ENCODE data around the gene MYOD1. TPM values are rescaled to one million over a fixed set of nuclear protein-coding genes. Genes with fewer than 3 reads are reported as not detected.

Gene MYOD1
- total RNA-seq, 1 experiment from 2014 or later = 521 TPM

DNA sequence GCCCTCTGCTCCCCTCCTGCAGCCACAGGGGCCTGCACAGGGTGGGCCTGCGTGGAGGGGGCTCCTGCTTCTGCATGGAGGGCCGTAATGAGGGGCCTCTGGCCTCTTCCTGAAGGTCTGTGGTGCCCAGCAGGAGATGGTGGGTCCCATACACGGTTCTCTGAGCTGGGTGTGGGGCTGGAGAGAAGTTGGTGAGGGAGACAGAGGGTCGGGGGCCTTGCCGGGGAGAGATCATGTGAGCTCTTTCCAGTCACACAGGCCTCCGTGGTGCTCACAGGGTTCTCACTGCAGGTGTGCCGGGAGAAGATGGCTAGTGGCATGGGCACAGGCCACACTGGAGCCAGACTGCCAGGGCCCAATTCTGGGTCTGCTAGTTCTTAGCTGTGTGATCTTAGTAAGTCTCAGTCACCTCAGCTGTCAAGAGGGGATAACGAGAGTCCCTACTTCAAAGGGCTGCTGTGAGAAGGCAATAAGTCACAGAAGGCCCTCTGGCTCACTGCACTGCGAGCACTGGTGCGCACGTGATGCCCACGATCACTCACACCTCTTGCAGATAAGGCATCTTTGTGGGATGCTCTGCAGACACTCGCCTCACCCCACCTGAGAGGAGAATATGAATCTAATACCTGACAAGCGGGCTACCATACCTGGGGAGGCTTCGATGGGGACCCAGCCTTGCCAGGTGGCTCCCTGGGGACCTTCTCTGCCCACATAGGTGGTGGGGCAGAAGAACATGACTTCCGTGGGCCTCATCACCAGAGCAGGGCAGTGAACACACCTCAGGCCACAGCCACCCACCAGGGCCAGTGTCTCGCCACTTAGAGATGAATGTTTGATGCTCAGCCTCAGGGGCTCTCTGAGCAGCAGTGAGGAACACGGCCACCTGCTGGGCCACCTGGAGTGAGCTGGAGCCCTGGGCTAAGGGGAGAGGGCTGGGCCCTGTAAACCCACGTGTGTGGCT lies 29.7 kb downstream of the MYOD1 start:
- DNase-seq (ENCODE audit: low read depth) = no peak

DNA sequence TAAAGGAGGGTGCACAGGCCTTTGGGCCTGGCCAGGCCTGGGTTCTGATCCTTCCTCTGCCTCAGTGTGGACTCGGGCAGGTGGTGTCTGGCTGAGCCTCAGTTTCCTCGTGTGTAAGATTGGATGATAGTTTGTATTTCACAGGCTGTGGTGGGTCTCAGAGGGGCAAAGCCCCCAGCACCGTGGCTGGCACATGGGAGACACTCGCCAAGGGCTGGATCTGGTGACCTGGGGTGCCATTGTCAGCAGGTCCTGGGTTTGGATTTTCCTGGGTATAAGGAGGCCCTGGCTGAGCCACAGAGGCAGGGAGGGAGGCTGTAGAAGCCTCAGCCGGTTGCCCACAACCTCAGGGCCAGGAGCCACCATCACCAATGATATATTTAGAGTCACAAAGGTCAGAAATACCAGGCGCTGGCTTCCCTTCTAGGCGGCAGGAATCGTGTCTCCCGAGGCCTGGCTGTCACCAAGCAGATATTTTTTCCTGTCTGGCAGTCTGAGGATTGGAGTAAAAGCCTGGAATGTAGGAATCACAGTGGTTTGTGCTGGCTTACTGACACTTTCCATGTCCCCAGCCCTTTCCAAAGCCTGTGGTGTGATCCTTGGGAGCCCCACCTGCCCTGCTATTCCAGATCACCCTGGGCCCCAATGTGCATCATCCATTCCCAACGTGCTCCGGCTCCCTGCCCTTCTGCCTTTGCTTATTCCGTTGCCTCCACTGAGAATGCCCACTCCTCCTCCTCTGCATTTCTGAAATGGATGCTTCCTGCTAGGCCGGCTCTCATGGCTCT lies 30.8 kb downstream of the MYOD1 start:
- DNase-seq (ENCODE audit: low read depth) = no peak

DNA sequence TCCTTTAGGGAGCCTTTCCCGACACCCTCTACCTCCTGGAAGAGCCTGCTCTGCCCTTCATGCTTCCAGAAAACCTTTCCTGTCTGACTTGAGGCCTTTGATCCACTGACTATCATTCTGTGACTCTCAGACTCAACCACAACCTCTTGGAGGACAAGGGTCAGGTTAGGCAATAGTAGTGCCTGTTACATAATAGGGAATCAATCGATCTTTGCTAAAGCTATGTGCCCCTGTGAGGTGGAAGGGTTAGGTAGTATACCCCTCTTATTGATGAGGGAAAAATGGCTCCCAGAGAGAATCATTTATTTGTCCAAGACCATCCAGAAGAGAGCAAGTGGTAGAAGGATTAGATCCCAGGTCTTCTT lies 31.4 kb downstream of the MYOD1 start:
- no peak for DNase-seq (ENCODE audit: low read depth)

DNA sequence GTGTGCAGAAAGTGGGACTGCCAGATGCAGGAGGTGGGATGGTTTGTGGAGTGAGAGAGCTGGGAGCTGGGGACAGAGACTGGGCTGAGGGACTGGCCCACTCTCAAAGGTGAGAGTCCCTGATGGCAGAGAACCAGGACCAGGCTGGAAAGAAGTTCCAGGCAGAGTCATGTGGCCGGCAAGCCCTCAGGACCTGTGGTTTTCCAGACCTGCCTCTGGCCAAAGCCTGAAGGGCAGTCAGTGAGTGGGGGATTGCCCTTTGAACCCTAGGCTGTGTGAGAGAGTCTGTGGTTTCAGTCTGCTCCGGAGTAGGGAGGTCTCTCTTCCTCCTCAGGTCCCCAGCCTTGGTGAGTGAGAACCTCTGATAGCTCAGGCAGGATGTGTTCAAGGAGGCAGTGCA lies 32.2 kb downstream of the MYOD1 start:
- DNase-seq (ENCODE audit: low read depth) = no peak

DNA sequence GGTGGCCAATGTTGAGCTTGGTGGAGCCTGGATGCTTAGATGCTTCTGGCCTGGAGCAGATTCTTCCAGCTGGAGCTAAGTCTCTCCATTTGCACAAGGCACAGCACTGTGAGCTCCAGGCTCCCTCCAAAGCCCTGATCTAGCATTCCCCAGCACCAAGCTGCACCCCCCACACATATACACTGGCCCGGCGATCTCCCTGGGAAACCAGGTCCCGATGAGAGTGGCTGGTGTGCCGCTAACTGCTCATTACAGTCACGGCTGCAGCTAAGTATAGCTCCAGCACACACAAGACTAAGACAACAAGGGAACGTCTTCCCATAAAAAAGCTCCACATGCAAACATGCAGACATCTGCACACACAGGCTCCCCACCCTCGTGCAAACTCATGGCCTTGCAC lies 32.8 kb downstream of the MYOD1 start:
- DNase-seq (ENCODE audit: low read depth) = no peak

DNA sequence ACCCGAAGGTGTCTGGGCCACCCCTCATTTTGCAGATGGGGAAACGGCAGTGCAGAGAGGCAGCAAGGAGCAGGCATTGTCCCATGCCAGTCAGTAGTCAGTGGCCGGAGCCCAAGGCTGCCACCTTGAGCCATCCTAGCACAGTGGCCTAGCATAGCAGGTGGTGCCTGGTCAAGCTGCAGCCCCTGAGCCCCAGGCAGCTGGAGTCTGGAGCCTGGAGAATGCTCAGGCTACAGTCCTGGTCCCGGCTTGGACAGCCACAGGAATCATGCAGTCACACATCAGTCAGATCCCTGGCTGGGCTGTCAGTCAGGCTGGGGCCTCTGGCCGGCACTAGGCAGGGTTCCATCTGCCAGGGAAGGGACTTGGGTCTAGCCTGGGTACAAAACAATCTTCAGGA lies 33.8 kb downstream of the MYOD1 start:
- no peak for DNase-seq (ENCODE audit: low read depth)

DNA sequence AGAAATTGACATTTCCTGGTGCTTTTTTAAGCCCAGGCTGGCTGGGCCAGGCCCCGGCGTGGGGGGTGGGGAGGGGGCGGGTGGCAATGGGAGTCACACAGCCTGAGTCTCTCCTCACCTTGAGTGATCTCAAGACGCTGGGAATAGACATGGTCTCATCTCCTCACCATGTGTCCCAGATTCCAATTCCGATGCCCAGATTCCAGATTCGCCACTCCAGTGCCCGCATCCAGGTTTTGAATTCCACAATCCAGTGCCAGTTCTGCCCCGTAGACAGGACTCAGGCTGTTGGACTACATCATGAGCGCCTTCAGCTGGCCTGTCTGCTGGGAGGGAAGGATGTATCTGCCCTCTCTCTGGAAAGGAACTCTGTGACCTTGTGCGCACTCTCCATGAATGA lies 34.3 kb downstream of the MYOD1 start:
- DNase-seq (ENCODE audit: low read depth) = no peak

DNA sequence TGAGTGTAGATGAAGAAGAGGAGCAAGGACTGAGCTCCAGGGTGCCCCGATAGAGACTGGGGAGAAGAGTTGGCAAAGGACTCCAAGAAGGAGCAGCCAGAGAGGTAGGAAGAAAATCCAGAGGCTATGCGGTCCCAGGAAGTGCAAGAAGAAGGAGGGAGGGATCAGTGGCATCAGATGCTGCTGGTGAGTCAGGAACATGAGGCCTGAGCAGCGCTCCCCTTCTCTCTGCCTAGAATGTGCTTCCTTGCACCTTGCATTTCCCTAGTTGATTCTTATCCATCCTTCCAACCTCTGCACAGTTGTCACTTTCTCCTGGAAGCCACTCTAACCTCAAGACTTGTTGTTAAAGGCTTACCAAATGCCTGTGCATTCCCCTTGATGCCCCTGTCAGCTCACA lies 36.5 kb downstream of the MYOD1 start:
- DNase-seq (ENCODE audit: low read depth) = no peak

DNA sequence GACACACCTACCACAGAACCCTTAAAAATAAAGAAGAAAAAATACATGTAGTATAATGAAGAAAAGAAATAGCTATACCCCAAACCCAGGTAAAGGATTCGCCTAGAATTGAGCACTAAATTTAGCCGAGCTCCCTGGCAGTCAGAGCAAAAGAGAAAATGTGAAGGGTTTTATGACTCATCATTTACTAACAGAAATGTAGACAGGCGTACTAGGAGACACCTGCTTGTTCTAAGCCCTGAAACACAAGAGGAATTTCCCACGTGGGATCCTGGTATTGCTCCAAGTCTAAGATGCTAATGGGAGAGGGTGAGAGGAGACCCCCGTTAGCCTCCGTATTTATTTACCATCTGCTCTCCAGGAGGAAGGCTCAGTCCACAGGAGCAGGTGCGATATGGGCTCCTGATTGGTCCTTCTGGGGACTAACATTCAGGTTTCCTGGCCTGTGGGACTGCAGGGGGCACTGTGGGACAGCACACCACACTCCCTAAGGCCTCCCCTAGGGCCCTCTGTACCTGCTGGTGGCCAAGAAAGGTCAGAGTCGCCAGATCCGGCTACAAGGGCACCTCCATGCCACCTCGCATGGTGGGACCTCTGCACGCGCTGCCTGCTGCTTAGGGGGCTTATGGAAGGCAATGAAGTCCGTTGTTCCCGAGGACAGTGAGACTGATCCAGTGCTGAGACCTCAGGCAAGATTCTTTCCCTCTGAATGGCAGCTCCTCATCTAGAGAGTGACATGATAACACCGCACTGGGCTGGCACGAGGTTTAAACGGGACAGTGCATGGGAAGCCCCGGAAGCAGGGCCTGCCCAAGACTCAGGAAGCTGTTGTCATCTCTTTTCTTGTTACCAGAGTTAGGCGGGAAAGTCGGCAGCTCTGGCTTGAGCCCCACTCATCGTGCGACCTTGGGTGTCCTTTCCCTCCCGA lies 41.0 kb downstream of the MYOD1 start:
- peak; percentile 15 for DNase-seq (ENCODE audit: low read depth)

DNA sequence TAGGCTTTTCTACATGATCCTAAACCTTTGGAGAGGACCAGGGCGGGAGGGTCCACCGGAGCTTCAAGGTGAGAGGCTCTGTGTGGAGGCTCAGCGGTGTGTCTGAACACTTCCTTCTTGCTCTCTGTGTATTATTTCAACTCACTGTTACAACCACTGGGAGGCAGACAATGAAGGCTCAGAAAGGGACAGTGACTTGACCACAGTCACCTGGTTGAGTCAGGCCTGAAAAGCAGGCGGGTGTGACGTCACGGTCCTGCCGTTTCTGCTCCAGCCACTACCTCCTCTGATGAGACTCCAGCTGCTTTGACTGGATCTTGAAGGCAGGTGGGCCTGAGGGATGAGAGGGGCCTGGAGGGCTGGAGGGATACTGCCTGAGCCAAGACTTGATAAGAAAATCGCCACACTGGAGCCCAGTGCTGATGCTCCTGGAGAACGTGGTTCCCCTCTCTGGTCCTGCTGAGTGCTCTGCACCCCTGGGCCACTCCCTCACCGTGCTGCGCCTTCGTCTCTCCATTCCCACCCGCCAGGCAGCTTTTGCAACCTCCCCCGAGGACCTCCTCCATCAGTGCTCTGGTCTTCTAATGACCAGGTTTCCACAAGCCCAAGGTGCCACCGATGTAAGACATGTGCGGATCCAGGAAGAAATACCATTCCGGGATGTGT lies 43.1 kb downstream of the MYOD1 start:
- no peak for DNase-seq (ENCODE audit: low read depth)

DNA sequence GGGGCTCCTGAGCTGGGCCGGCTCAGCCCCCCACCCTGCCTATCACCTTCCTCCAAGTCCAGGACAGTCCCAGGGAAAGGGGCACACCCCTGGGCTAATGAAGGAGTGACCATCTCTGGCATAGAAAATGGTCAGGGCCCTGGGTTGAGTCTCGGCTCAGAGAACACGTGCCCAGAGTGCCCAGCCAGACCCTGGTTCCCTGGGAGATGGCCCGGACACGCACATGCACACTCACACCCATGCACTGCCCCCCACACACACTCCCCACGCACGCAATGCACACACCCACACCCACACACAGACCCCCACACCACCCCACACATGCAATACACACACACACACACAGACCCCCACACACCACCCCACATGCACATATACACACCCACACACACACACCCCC lies 43.9 kb downstream of the MYOD1 start:
- no peak for DNase-seq (ENCODE audit: low read depth)

DNA sequence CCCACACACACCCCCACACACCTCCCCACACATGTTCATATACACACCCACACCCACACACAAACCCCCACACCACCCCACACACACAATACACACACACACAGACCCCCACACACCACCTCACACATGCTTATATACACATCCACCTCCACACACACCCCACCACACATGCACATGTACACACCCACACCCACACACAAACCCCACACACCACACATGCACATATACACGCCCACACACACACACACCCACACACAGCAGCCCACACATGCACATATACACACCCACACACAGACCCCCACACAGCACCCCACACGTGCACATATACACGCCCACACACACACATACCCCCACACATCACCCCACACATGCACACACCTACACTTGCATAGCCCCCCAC lies 44.3 kb downstream of the MYOD1 start:
- no peak for DNase-seq (ENCODE audit: low read depth)

DNA sequence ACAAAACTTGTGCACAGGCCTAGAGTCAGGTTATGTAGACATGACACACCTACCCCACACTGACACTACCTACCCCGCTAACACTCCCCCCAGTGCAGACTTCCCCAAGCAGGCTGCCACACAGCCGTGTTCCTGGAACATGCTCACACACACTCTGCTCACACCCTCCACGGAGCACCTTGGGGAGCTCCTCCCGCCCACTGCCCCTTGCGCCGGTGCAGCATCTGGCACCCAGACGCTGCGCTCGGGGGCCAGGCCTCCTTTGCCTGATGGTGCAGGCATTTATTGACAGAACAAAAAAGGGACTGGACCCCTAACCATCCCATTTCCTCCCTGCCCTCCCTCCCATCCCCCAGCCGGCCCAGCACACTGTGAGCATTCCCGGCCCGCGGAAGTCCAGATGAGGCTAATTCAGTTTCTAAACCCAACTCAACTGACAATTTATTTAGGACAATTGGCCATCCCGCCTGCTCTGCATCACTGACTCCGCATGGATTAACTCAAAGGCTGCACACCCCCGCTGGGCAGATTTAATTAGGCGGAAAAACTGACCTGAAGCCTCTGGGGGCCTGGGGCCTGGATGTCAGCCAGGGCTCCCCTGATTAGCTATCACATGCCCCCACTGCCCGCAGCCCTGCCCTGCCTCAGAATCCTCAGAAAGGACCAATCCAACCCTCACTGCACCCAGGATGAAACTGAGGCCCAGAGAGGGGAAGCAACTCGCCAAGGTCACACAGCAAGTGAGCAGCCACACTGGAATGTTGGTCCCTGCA lies 45.3 kb downstream of the MYOD1 start:
- DNase-seq (ENCODE audit: low read depth) = no peak

DNA sequence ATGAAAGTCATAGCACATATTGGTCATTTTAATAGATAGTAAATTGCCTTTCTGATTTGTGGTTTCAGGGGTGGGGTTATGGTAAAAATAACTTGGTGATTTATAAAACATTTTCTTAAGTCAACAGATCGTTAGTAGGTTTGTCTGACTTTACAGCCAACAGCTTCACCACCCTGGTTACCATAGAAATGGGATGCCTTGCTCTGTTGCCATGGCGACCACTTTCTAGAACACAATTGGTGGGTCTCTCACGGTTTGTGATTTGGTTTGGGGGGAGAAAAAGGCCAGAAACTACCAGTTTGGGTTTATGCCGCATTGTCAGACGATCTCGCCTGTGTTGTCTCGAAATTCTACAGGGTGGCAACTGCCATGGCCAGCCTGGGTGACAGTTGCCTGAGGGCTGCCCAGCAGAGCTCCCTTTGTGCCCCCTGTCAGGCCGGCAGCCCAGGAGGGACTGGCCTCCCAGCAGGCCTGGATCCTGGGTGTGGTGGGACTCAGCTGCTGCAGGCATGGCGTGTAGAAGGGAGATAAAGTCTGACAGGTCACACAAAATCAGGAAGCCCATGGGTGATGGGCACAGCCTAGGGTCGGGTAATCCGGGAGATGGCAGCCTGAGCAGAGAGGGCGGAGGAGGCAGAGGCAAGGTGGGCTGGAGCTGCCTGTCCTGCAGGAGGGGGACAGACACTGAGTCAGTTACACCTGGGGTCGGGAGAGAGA lies 46.1 kb downstream of the MYOD1 start:
- DNase-seq (ENCODE audit: low read depth) = no peak

DNA sequence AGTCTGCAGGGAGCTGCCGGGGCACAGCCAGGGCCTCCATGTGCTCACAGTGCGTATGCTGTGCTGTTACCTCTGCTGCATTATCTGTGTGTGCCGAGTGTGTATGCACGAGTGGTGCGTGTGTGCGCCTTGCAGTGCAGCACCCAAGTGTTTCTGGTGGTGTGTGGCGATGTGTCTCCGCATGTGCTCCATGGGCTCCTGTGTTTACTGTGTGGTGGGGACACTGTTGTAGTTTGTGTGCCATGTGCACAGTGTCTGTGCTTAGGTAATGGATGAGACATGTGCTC lies 46.6 kb downstream of the MYOD1 start:
- DNase-seq (ENCODE audit: low read depth) = no peak

DNA sequence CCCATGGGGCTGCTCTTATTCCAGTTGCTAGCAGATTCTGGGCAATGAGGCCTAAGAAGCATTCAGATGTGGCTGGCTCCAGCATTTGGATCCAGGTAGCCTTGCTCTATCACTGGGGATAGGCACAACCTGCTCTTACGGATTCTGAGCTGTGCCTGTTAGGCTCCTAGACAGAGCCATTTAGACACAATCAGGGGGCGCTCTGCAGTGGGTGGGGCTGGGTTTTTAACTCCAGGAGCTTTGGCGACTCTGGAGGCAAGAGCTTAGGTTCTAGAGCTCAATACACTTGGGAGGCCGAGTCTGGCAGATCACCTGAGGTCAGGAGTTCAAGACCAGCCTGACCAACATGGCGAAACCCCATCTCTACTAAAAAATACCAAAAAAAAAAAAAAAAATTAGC lies 47.2 kb downstream of the MYOD1 start:
- no peak for DNase-seq (ENCODE audit: low read depth)

DNA sequence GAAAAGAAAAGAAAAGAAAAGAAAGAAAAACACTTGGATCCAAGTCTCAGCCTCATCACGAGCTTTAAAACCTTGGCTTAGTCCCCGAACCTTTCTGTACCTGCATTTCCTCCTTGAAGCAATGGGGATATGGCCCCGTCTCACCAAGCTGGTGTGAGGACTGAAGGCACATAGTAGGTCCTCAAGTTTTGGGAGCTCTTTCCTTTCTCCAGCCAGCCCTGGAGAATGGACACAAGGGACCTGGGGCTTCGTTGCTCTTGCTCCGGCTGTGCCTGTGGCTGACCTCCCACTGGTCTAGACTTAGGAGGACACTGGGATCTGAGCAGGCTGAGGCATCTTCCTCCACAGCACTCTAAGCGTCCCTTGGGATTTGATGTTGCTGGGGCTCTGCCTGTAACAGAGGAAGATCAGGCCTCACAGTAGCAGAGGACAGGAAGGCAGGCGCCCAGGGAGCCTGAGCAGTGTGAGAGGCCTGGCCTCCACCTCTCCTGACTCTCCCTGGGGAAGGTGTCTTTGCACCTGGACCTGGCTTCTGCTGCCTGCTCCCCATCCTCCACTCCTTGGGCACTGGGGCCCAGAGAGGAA lies 48.0 kb downstream of the MYOD1 start:
- DNase-seq (ENCODE audit: low read depth) = peak; percentile 34

DNA sequence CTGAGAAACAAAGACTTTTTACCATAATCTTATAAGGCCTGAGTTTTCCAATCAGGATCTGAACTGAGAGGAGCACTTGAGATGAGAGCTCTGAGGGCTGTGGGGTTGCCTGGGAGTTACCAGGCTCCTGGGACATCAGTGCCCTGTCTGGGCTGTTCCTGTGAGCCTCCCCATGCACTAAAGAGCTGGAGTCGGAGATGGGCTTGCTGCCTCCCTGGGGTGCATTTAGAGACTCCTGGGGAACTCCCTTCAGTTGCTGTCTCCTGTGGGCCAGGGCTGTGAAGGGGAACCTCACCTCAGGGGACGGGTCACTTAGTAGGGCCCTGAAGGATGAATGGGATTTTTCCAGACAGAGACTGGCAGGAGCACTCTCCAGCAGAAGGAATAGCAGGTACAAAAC lies 48.5 kb downstream of the MYOD1 start:
- no peak for DNase-seq (ENCODE audit: low read depth)

DNA sequence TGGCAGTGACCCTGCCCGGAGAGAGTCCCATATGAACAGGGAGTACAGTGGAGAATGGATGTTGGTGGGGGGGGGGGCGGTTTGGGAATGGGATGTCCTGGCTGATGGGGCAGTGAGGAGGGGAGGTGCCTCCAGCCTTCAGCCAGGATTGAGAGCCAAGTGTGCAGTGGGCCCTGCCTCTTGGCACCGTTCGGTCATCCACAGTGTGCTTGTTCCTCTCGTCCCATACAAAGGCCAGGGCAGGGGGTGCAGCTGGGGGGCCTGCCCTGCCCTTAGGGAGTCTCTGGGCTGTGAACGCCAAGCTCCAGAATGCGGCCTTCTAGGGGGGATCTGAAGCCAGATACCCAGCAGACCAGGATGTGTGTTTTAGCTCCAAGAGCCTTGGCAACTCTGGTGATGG lies 49.2 kb downstream of the MYOD1 start:
- DNase-seq (ENCODE audit: low read depth) = no peak

DNA sequence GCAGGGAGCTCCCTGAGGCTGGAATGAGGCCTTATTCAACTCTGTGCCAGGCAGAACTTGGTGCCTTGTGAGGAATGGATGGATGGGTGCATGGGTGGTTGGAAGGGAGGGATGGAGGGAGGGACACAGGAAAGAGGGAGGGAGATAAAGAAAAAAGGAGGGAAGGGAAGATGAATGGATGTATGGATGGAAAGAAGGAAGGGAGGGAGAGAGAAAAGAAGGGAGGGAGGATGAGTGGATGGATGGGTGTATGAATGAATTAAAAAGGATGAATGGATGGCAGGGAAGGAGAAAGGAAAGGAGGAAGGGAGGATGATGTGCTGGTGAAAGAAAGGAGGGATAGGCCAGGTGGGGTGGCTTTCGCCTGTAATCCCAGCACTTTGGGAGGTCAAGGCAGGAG lies 49.8 kb downstream of the MYOD1 start:
- DNase-seq (ENCODE audit: low read depth) = no peak

Measured in LHCN-M2 (cell line).